Bone marrow (tissue), 2 donors: ENCODE results near the gene SART1.
"Not testable (repeated sequence)": the region's sequence is repeated elsewhere in the genome, so short reads cannot be mapped to it uniquely, and the experiment has no call there.

Source experiments
- DNase-seq, 2 donors: peaks; one replicate each; lab custom pipeline; 2025; lab: John Stamatoyannopoulos, UW

SART1 gene

GRCh38 chr11:66001942-66002647 is 40.6 kb downstream of the SART1 start, which contains the start of the genes BANF1 and EIF1AD:
BANF1 (plus strand) TSS chr11:66002503; CDS start chr11:66003251, 748 bp downstream.
EIF1AD (minus strand) TSS chr11:66002157; CDS start chr11:66000389, 1,768 bp downstream.
- DNase-seq: peak; percentile 92 to 100

- DNase-seq: peak in 1 of 2 donors; percentile 37
These were observed 41.2 kb downstream of the SART1 start for GRCh38 chr11:66002648-66003225.

- DNase-seq: no peak
These were observed 41.8 kb downstream of the SART1 start for GRCh38 chr11:66003291-66003690.

- DNase-seq: no peak
These were observed 42.7 kb downstream of the SART1 start for GRCh38 chr11:66004186-66004585.

GRCh38 chr11:66006134-66006890 is 44.8 kb downstream of the SART1 start:
- DNase-seq: no peak

- DNase-seq: no peak
These were observed 45.3 kb downstream of the SART1 start for GRCh38 chr11:66006891-66007176.

GRCh38 chr11:66007201-66007634 is 45.7 kb downstream of the SART1 start:
- DNase-seq: no peak

GRCh38 chr11:66008095-66008467 is 46.5 kb downstream of the SART1 start:
- no peak for DNase-seq

GRCh38 chr11:66008468-66009101 is 47.1 kb downstream of the SART1 start:
- no peak for DNase-seq

- not testable (repeated sequence) for DNase-seq
These were observed 48.5 kb downstream of the SART1 start for GRCh38 chr11:66010036-66010435.

GRCh38 chr11:66011239-66011784 is 49.8 kb downstream of the SART1 start:
- no peak for DNase-seq

GRCh38 chr11:66011785-66012303 is 50.3 kb downstream of the SART1 start, which contains the start of gene CST6:
CST6 (plus strand) TSS chr11:66012008; CDS start chr11:66012045, 37 bp downstream.
- no peak for DNase-seq

- DNase-seq: no peak
These were observed 50.9 kb downstream of the SART1 start for GRCh38 chr11:66012371-66012945.

- peak in 1 of 2 donors; percentile 21 for DNase-seq
These were observed 51.6 kb downstream of the SART1 start for GRCh38 chr11:66012946-66013761.

GRCh38 chr11:66013762-66014100 is 52.2 kb downstream of the SART1 start:
- no peak for DNase-seq

GRCh38 chr11:66014804-66015453 is 53.4 kb downstream of the SART1 start:
- DNase-seq: no peak

GRCh38 chr11:66015454-66015881 is 53.9 kb downstream of the SART1 start:
- DNase-seq: no peak

- DNase-seq: no peak
These were observed 54.6 kb downstream of the SART1 start for GRCh38 chr11:66015936-66016792.

GRCh38 chr11:66016793-66017177 is 55.3 kb downstream of the SART1 start:
- no peak for DNase-seq
